Subcutaneous adipose tissue (tissue), 4 donors: ENCODE measurements around the gene HES2. TPM values are rescaled to one million over a fixed set of nuclear protein-coding genes. Genes with fewer than 3 reads are reported as not detected.

Experiments
- total RNA-seq, 4 donors: library from RNA; depleted of rRNA; stranded (reverse); fragments of >200 nt; gene quantifications; one replicate each; pipeline ENCODE4 v1.1.0, GENCODE V29; 2016
- TF ChIP-seq, protein P1 (sequence below): fragments of 450-650 bp; IDR thresholded peaks from one replicate; pipeline ENCODE4 v1.5.1; 2016; ENCODE audit warnings: low read depth, mild to moderate bottlenecking, control low read depth, antibody characterized with exemption, moderate library complexity

Gene HES2
- total RNA-seq, 4 donors from 2014 or later = under 0.01 to 0.19 (median 0.17) TPM; not detected in 1

DNA sequence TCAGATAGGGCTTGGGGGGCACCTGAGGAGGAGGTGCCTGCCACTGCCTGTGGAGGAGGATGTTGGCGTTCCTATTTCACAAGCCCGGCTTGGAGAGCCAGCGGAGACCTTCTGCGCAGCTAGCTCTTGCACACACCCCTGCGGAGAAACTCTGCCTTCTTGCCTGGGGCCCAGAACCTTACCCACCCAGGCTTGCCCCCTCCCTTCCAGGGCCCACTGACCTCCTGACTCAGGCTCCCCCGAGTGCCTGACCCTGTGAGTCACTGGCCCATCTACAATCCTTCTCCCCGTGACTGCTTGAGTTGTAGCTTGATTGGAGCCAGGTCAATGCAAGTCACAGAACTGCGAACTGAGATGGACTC is 3.4 kb downstream of the HES2 start:
- TF ChIP-seq, protein P1, sequence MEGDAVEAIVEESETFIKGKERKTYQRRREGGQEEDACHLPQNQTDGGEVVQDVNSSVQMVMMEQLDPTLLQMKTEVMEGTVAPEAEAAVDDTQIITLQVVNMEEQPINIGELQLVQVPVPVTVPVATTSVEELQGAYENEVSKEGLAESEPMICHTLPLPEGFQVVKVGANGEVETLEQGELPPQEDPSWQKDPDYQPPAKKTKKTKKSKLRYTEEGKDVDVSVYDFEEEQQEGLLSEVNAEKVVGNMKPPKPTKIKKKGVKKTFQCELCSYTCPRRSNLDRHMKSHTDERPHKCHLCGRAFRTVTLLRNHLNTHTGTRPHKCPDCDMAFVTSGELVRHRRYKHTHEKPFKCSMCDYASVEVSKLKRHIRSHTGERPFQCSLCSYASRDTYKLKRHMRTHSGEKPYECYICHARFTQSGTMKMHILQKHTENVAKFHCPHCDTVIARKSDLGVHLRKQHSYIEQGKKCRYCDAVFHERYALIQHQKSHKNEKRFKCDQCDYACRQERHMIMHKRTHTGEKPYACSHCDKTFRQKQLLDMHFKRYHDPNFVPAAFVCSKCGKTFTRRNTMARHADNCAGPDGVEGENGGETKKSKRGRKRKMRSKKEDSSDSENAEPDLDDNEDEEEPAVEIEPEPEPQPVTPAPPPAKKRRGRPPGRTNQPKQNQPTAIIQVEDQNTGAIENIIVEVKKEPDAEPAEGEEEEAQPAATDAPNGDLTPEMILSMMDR = no peak

DNA sequence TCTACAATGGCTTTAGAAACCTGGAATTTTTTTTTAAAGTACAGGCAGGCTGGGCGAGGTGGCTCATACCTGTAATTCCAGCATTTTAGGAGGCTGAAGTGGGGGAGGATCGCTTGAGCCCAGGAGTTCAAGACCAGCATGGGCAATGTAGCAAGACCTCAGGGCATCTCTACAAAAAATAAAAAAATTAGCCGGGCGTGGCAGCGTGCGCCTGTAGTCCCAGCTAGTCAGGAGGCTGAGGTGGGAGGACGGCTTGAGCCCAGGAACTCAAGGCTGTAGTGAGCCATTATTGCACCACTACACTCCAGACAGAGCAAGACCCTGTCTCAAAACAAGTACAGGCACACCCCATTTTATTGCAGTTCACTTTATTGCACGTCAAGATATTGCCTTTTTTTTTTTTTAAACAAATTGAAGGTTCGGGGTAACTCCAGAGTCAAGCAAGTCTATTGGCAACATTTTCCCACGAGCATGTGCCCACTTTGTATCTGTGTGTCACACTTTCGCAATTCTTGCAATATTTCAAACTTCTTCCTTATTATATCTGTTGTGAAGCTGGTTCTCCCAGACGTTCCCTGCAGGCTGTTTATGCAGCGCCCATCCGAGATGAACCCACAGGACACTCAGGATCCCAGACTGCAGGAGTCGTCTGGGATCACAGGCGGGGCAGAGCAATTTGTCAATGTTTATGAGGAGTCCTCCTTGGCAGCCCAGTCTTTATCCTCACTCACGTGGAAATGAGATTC is 4.7 kb downstream of the HES2 start:
- TF ChIP-seq, protein P1 = no peak

DNA sequence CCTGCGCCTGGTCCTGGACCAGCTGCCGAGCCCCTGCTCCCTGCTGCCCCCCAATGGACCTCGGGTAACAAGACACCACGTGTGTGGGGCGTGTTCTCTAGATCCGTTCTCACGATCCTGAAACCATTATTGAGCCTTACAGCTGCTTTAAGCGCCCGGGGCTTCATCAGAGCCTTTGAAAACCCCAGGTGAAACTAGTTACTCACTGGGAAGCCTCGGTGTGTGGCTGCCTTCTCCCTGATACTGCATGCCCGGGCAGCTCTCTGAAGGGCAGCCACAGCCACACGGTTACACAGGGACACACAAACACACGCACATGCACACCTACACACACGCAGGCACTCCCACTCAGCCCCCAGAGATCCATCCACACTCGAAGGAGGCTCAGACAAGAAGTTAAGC is 5.3 kb downstream of the HES2 start:
- TF ChIP-seq, protein P1 = no peak

DNA sequence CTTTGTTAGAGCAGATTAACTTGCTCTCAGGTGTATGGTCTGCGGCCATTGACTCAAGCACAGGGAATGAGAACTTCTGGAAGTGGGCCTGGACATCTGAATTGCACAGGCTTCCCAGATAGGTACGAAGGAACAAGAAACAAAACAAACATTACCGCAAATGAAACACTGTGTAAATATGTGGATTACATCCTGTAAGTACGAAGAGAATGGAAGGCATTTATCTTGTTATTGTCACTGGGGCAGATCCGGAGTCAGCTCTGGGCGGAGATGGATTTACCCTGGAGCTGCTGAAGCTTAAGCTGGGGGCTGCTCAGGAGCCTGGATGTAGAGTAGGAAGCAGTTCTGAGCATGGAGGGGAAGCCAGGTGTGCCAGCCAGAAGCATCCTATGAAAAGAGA is 6.8 kb downstream of the HES2 start:
- TF ChIP-seq, protein P1 = no peak

DNA sequence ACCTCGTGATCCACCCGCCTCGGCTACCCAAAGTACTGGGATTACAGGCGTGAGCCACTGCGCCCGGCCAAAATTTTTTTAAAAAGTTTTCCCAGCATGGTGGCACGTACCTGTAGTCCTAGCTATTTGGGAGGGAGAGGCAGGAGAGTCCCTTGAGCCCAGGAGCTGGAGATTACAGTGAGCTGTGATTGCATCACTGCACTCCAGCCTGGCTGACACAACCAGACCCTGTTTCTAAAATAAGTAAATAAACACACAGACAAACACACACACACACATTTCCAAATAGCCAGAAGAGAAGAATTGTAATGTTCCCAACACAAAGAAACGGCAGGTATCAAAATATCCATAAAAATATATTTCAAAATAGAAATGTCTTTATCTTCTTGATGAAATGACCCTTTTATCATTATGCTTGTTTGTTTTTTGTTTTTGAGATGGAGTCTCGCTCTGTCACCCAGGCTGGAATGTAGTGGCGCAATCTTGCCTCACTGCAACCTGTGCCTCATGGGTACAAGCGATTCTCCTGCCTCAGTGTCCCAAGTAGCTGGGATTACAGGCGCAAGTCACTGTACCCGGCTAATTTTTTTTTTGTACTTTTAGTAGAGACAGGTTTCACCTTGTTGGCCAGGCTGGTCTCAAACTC is 9.3 kb downstream of the HES2 start:
- TF ChIP-seq, protein P1 = no peak

DNA sequence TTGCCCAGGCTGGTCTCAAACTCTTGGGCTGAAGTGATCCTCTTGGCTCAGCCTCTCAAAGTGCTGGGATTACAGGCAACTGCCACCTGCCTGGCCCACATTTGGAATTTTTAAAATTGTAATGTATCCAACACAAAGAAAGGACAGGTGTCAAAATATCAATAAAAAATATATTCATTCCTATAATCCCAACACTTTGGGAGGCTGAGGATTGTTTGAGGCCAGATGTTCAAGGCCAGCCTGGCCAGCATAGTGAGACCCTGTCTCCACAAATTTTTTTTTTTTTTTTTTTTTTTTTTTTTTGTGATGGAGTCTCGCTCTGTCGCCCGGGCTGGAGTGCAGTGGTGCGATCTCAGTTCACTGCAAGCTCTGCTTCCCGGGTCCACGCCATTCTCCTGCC is 10.0 kb downstream of the HES2 start:
- TF ChIP-seq, protein P1 = no peak

DNA sequence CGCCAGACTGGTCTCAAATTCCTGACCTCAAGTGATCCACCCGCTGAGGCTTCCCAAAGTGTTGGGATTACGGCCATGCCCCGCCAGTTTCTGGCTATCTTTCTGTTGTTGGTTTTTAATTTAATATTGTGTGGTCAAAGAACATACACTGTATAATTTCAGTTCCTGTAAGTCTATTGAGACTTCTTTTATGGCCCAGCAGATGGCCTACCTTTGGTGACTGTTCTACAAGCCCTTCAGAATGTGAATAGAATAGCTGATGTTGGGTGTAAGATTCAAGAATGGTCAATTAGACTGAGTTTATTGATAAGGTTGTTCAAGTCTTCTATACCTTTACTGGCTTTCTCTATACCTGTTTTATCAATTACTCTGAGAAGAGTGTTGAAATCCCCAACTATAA is 10.7 kb downstream of the HES2 start:
- TF ChIP-seq, protein P1 = no peak
